22Rv1 (cell line): ENCODE data around the gene EXOC2.

Experiments
- CTCF ChIP-seq: fragments of 450-650 bp; IDR thresholded peaks from 2 replicates; pipeline ENCODE4 v1.5.1; 2017; ENCODE audit warnings: mild to moderate bottlenecking
- ZFX ChIP-seq: fragments of 450-650 bp; IDR thresholded peaks from 2 replicates; pipeline ENCODE4 v1.6.1; 2017; ENCODE audit warnings: antibody characterized with exemption, borderline replicate concordance

DNA sequence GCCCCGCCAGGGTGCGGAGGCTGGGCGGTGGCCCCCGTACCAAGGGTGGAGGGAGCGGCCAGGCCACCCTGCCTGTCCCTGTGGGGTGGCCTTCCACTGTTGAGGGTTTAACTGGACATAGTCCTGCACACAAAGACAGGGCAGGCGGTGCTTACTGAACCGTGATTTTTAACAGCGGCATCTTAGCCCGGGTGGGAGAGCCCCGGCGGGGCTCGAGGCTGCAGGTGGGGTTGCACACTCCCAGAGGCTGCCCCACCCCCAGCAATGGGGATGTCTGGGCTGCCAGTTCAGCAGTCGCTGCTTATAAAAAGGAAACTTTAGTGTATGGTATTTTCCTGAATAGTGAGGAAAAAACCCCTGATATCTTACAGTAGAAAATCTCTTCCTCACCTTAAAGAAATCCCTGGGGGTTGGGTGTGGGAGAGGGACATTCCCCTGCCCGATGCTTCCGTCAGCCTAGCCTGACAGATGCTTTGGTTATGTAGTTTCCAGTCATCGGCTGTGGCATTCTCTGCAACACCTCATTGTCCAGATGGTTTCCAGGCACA, 222.0 kb downstream of the EXOC2 start:
- TF ChIP-seq CTCF = no peak
- no peak for TF ChIP-seq ZFX
